Transverse colon (tissue), 4 donors: Measurements from ENCODE around the gene CDK5. TPM values are rescaled to one million over a fixed set of nuclear protein-coding genes. Genes with fewer than 3 reads are reported as not detected.
A peak's percentile ranks its signal among the peaks of the same experiment; 100 is the strongest.

Experiments
- DNase-seq: peaks from one replicate; pipeline ENCODE4 v3.0.0-alpha.2; 2019
- H3K27ac ChIP-seq, 4 donors: fragments of 200-600 bp; sonication (generic); 2 replicates each; pipeline ENCODE4 v1.5.1; 2016 to 2018; ENCODE audit warnings: inconsistent platforms in 4 of 4
- H3K27me3 ChIP-seq: fragments of 200-600 bp; sonication (generic); 2 replicates; pipeline ENCODE4 v1.5.1; 2017; ENCODE audit warnings: inconsistent platforms
- H3K36me3 ChIP-seq, 4 donors: fragments of 200-600 bp; sonication (generic); 2 replicates each; pipeline ENCODE4 v1.5.1; 2017 to 2019; ENCODE audit warnings: inconsistent platforms in 4 of 4
- H3K4me1 ChIP-seq, 4 donors: fragments of 200-600 bp; sonication (generic); 2 replicates each; pipeline ENCODE4 v1.5.1; 2017 to 2020; ENCODE audit warnings: inconsistent platforms in 4 of 4
- H3K4me3 ChIP-seq, 4 donors: fragments of 200-600 bp; sonication (generic); 1 replicate in 1 of 4; 2 replicates in 3 of 4; pipeline versions ENCODE4 v1.5.1 to v1.6.1; 2017 to 2019; ENCODE audit warnings: inconsistent platforms in 4 of 4
- H3K9me3 ChIP-seq, 2 donors: fragments of 200-600 bp; sonication (generic); 2 replicates each; pipeline ENCODE4 v1.5.1; 2017 to 2019; ENCODE audit warnings: inconsistent platforms in 2 of 2
- EP300 ChIP-seq: sonication (generic); formaldehyde crosslinking; IDR thresholded peaks from one replicate; pipeline ENCODE4 v1.6.1; 2017; ENCODE audit warnings: antibody characterized with exemption, low read depth
- POLR2A ChIP-seq: fragments of 450-650 bp; IDR thresholded peaks from one replicate; pipeline ENCODE4 v1.6.1; 2016; ENCODE audit warnings: antibody characterized with exemption, mild to moderate bottlenecking, moderate library complexity
- POLR2AphosphoS5 ChIP-seq, 3 donors: sonication (generic); formaldehyde crosslinking; IDR thresholded peaks; one replicate each; pipeline ENCODE4 v1.6.1; 2016; ENCODE audit warnings: antibody characterized with exemption in 3 of 3
- WGBS, 2 donors: methylation state at CpG; one replicate each; pipeline ENCODE4 v1.1.5; 2018; ENCODE audit warnings: low coverage in 1 of 2; 5-methylcytosine and 5-hydroxymethylcytosine counted together
- in situ Hi-C, 4 donors: fragments of 200-750 bp; cut with MboI; loops; one replicate each; pipeline versions ENCODE4 v1.15.0 to v1.15.1; 2017; ENCODE audit warnings: low sequenced_read_pairs in 3 of 4, low pct_ligation_motif_present in 1 of 4, low pct_unique_long_range_greater_than_20kb in 1 of 4
- intact Hi-C: fragments of 100-400 bp; cut with DNase I; formaldehyde crosslinking; loops from one replicate; pipeline ENCODE4 v1.15.1; 2023; ENCODE audit warnings: low total_unique reads
- total RNA-seq, 4 donors: library from RNA; depleted of rRNA; stranded (reverse); fragments of >200 nt; gene quantifications; one replicate each; pipeline ENCODE4 v1.1.0, GENCODE V29; 2016
- TF ChIP-seq, protein P1 (sequence below), 5 experiments: fragments of 200-600 bp in 3 of 5; fragments of 450-650 bp in 2 of 5; sonication (generic) in 3 of 5; IDR thresholded peaks; 1 replicate in 2 of 5; 2 replicates in 3 of 5; pipeline ENCODE4 v1.5.1; 2016 to 2017; ENCODE audit warnings: antibody characterized with exemption in 5 of 5, inconsistent platforms in 3 of 5, mild to moderate bottlenecking in 2 of 5, moderate library complexity in 1 of 5

CDK5 gene
- total RNA-seq, 4 donors from 2014 or later = 1.1 to 33.8 (median 10.7) TPM

DNA sequence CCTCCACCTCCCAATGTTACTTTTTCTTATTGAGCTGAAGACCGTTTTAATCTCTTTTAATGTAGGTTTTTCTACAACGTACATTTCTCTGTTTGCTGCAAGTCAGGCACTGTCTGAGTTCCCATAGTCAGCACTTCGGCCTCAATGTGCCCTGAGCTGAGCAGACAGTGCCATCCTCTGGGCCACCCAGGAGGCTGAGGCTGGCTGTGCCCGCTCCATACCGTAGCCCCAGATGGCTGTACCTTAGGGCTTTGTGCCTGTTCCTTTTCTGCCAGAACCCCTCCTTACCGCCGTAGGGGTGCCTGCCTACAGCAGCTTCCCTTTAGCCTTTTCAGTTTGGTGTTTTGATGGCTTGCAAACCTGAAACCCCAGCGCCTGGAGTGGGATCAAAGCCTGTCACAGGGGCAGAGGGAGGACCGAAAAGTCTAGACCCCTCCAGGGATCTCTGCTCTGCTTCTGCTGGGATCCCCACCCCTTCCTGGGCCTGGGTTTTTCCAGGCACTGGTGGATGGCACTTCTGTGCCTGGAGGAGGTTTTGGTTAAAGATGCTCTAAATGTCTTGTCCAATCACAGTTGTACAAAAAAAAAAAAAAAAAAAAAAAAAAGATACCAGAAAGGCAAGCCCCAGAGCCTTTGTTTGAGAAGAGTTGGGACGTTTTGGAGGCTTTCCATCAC, 37.6 kb upstream of the CDK5 start:
- in situ Hi-C loops (no loop called here), intact Hi-C loops (no loop called here)
- Histone ChIP-seq H3K9me3 (no peaks in the 10 kb centered on the region), H3K36me3 (no peaks in the 10 kb centered on the region), H3K27me3 (no peaks in the 10 kb centered on the region), H3K4me1 (peaks cover 0 to 22% (median 8%) of the 10 kb centered on the region in 4 donors), H3K27ac (no peak overlapping the region), H3K4me3 (no peak overlapping the region)
- TF ChIP-seq POLR2AphosphoS5 (IDR thresholded peaks at IDR 0.05) (no peak), EP300 (no peak), POLR2A (no peak)
- TF ChIP-seq, protein P1, sequence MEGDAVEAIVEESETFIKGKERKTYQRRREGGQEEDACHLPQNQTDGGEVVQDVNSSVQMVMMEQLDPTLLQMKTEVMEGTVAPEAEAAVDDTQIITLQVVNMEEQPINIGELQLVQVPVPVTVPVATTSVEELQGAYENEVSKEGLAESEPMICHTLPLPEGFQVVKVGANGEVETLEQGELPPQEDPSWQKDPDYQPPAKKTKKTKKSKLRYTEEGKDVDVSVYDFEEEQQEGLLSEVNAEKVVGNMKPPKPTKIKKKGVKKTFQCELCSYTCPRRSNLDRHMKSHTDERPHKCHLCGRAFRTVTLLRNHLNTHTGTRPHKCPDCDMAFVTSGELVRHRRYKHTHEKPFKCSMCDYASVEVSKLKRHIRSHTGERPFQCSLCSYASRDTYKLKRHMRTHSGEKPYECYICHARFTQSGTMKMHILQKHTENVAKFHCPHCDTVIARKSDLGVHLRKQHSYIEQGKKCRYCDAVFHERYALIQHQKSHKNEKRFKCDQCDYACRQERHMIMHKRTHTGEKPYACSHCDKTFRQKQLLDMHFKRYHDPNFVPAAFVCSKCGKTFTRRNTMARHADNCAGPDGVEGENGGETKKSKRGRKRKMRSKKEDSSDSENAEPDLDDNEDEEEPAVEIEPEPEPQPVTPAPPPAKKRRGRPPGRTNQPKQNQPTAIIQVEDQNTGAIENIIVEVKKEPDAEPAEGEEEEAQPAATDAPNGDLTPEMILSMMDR (IDR thresholded peaks at IDR 0.05) = no peak
- DNase-seq = no peak
- WGBS, 2 donors = 77 to 83% methylated on average over 6 to 10 of the region's 10 CpGs

- no peak for DNase-seq
- TF ChIP-seq, protein P1 (IDR thresholded peaks at IDR 0.05) = no peak
- TF ChIP-seq POLR2AphosphoS5 (IDR thresholded peaks at IDR 0.05) = no peak
- no peak for TF ChIP-seq POLR2A
- no peak for TF ChIP-seq EP300
- intact Hi-C loops (loop anchor here (5.0 kb wide), 1 partner anchor 482 kb away; no protein-coding TSS in a partner anchor), in situ Hi-C loops (no loop called here)
- 86 to 90% methylated on average over 5 of the region's 5 CpGs for WGBS, 2 donors
- Histone ChIP-seq H3K27me3 (no peaks in the 10 kb centered on the region), H3K4me1 (peaks cover 5 to 27% (median 14%) of the 10 kb centered on the region in 4 donors), H3K4me3 (no peak overlapping the region), H3K9me3 (no peaks in the 10 kb centered on the region), H3K36me3 (no peaks in the 10 kb centered on the region), H3K27ac (no peak overlapping the region)
Measured at GRCh38 chr7:151094675-151095074, 37.0 kb upstream of the CDK5 start.

DNA sequence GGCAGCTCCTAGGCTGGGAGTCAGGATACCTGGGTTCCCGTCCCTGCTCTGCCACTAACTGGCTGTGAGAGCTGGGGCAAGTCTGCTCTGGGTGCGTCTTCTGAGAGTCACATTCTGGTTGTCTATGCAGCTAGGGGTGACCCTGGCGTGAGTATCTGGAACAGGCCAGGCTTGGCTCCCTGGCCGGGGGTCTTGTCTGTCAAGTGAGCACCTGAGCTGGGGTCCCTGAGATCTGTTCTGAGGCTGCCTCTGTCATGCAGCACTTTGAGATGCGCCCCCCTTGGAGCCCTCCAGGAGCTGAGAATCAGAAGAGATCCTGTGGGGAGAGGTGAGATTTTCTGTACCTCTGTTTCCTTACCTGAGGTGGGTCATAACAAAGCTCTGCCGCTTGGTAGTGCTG, 36.1 kb upstream of the CDK5 start:
- intact Hi-C loops = loop anchor here (5.0 kb wide), 1 partner anchor 481 kb away; no protein-coding TSS in a partner anchor
- 94% methylated on average over 6 of the region's 6 CpGs; no CpG with 5 or more reads in 1 of the 2 donors for WGBS, 2 donors

DNA sequence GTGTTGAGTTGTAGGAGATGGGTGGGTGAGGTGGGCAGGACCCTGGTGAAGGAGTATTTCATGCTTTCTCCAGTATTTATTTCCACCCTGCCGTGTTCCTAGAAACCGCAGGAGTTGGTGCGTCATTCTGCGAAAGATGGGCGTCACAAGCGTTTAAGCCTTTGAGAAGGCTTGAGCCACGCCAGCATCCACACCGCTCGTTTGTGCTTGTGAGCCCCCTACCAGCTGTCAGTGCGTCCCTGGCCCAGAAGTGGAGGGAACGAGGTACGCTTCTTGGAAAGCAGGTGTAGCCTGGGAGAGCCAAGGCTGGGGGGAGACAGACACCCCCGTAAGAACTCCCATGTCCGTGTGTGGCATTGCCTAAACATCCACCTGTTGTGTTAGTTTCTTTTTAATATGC, 34.3 kb upstream of the CDK5 start:
- in situ Hi-C loops (no loop called here), intact Hi-C loops (loop anchor here (5.0 kb wide), 1 partner anchor 480 kb away; no protein-coding TSS in a partner anchor)
- 76 to 85% methylated on average over 5 to 14 of the region's 14 CpGs for WGBS, 2 donors
- Histone ChIP-seq H3K4me3 (no peak overlapping the region), H3K4me1 (peaks cover 20 to 50% (median 36%) of the 10 kb centered on the region in 4 donors), H3K36me3 (no peaks in the 10 kb centered on the region), H3K27me3 (no peaks in the 10 kb centered on the region), H3K27ac (peak overlapping the region in 1 of 4 donors; percentile 11), H3K9me3 (no peaks in the 10 kb centered on the region)
- DNase-seq = no peak
- no peak for TF ChIP-seq POLR2A
- no peak for TF ChIP-seq EP300
- TF ChIP-seq, protein P1 (IDR thresholded peaks at IDR 0.05) = no peak
- no peak for TF ChIP-seq POLR2AphosphoS5 (IDR thresholded peaks at IDR 0.05)

More for the DNA sequence above, 36.1 kb upstream of the CDK5 start:
- DNase-seq = no peak
- Histone ChIP-seq H3K9me3 (no peaks in the 10 kb centered on the region), H3K4me1 (peaks cover 9 to 33% (median 23%) of the 10 kb centered on the region in 4 donors), H3K4me3 (no peak overlapping the region), H3K27me3 (no peaks in the 10 kb centered on the region), H3K27ac (no peak overlapping the region), H3K36me3 (no peaks in the 10 kb centered on the region)
- TF ChIP-seq POLR2A (no peak), EP300 (no peak), POLR2AphosphoS5 (IDR thresholded peaks at IDR 0.05) (no peak)
- TF ChIP-seq, protein P1 (IDR thresholded peaks at IDR 0.05) = no peak
- in situ Hi-C loops = no loop called here
